Amniotic stem cell (primary cell): ENCODE results near the gene UGT1A9.

Experiments
- DNase-seq: peaks from one replicate; lab custom pipeline; 2025; lab: John Stamatoyannopoulos, UW

The UGT1A9 gene

DNA sequence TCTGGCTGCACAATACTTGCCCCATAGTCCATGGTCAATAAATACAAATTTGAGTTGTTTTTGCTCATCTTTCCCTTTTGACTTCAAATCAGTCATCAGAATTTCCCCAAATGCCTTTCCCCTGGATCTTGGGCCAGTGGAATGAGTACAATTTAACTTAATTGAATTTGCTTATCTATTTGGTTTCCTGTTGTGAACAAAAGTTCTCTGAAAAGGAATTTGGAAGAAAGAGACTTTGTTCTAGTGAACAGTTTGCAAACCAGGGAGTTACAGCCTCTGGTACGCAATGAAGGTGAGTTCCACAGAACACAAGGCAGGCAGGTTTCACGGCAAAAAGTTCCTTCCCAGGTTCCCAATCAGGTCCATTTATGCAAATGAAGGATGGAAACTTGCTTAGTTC, 87.2 kb downstream of the UGT1A9 start:
- no peak for DNase-seq

DNA sequence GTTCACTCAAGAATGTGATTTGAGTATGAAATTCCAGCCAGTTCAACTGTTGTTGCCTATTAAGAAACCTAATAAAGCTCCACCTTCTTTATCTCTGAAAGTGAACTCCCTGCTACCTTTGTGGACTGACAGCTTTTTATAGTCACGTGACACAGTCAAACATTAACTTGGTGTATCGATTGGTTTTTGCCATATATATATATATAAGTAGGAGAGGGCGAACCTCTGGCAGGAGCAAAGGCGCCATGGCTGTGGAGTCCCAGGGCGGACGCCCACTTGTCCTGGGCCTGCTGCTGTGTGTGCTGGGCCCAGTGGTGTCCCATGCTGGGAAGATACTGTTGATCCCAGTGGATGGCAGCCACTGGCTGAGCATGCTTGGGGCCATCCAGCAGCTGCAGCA, 88.3 kb downstream of the UGT1A9 start, which contains the start of gene UGT1A1:
Gene UGT1A1 (plus strand): TSS at position 228 of the 400 bp plus-strand sequence. CDS start 18 bp downstream, at position 246.
- no peak for DNase-seq

DNA sequence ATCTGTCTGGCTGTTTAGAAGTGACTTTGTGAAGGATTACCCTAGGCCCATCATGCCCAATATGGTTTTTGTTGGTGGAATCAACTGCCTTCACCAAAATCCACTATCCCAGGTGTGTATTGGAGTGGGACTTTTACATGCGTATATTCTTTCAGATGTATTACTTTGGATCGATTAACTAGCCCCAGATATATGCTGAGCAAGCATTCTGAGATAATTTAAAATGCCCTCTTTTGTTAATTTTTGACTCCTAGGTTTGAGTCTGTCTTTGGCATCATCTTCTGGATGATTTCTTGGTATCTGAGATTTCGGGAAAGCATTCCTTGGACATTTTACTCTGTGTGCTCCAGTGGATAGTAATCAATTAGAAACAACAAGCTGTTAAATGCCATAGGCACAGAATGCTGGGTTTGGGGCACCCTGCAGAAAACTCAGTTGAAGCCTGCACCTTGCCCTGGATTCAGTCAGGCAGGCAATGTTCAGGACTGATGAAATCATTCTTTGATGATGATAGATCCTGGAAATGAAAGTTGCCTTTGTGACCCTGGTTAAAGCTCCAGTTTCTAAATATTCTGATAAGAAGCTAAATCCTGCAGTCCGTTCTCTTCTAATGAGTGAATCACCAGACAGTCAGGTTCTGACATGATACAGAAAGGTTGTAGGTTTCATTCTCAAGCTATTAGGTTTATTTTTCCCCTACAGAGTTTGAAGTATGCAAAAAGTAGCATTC, 89.5 kb downstream of the UGT1A9 start:
- no peak for DNase-seq

DNA sequence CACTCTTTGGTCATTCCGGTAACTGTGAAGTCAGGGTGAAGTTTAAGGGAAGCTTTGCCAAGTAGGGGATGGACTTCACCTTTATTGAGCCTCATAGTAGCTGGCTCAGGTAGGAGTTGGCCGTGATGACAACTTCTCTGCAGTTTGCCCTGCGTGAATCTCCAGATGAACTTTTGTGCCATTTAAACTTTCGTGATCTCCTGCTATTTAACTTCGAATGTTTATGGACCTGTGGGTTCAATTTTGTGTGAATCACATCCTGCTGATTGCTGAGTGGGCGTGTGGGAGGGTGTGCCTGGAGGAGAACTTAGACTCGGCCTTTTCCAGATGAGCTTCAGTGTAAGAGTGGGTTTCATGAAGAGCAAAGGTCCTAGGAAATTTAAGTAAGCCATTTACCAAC, 92.6 kb downstream of the UGT1A9 start:
- DNase-seq = no peak

DNA sequence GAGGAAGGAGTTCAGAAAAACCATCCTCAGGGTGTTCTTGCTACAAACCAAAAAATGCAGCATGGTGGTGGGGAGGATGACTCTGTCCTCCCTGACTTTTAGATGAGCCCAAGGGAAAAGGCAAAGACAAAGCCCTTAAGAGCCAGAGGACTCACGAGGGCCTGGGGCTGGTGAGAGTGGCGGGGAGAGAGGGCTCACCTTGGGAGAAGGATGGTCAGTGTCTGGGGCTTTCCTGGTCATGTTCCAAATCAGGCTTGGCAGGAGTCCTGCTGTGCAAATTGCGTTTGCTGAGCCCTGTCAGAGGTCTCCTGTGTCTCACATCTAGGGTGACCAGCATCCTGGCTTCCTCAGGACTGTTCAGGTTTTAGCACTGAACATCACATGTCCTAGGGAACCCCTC, 93.1 kb downstream of the UGT1A9 start:
- no peak for DNase-seq

DNA sequence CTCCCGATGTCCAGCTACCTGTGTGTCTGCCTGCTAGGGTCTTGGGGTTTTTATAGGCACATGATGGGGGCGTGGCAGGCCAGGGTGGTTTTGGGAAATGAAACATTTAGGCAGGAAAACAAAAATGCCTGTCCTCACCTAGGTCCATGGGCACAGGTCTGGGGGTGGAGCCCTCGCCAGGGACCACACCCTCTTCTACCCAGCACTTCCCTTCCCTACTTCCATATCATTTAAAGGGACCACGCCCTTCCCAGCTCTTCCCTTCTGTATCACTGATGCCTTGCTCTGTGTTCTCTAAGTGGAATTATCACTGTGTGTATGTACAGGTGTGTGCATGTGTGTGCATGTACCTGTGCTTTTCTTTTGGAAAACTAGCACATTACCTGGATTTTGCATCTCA, 94.7 kb downstream of the UGT1A9 start:
- DNase-seq = no peak

DNA sequence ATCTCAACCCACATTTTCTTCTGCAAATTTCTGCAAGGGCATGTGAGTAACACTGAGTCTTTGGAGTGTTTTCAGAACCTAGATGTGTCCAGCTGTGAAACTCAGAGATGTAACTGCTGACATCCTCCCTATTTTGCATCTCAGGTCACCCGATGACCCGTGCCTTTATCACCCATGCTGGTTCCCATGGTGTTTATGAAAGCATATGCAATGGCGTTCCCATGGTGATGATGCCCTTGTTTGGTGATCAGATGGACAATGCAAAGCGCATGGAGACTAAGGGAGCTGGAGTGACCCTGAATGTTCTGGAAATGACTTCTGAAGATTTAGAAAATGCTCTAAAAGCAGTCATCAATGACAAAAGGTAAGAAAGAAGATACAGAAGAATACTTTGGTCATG, 96.4 kb downstream of the UGT1A9 start:
- DNase-seq = no peak

DNA sequence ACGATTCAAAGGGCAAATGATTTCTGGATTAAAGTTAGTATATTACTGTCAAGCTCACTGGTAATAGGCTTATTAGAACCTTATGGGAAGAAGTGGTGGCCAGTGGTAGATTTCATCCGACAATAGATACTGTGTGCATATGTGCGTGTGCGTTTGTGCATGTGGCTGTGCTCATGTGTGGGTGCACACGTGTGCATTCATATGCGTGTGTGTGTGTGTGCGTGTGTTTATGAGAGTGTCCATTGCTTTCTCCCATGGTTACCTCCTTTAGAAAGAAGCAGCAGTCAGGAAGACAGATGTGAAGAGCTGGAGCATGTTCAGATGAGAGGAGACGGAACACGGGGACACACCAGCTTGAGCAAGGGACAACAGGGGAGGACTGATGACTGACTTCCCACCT, 97.6 kb downstream of the UGT1A9 start:
- DNase-seq = no peak

DNA sequence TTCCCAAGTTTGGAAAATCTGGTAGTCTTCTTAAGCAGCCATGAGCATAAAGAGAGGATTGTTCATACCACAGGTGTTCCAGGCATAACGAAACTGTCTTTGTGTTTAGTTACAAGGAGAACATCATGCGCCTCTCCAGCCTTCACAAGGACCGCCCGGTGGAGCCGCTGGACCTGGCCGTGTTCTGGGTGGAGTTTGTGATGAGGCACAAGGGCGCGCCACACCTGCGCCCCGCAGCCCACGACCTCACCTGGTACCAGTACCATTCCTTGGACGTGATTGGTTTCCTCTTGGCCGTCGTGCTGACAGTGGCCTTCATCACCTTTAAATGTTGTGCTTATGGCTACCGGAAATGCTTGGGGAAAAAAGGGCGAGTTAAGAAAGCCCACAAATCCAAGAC, 100.5 kb downstream of the UGT1A9 start:
- DNase-seq = no peak

DNA sequence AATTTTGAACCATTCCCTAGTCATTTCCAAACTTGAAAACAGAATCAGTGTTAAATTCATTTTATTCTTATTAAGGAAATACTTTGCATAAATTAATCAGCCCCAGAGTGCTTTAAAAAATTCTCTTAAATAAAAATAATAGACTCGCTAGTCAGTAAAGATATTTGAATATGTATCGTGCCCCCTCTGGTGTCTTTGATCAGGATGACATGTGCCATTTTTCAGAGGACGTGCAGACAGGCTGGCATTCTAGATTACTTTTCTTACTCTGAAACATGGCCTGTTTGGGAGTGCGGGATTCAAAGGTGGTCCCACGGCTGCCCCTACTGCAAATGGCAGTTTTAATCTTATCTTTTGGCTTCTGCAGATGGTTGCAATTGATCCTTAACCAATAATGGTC, 100.9 kb downstream of the UGT1A9 start:
- DNase-seq = no peak

DNA sequence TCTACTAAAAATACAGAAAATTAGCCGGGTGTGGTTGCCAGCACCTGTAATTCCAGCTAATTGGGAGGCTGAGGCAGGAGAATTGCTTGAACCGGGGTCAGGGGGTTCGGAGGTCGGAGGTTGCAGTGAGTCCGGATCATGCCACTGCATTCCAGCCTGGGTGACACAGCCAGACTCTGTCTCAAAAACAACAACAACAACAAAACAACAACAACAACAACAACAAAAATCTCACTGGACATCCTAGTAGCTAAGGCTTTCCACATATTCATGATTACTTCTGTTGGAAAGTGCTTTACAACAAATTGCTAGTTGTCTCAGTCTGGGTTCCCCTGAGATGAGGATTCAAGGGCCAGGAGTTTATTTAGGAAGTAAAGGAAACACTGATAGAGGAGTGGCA, 102.2 kb downstream of the UGT1A9 start:
- DNase-seq = no peak

DNA sequence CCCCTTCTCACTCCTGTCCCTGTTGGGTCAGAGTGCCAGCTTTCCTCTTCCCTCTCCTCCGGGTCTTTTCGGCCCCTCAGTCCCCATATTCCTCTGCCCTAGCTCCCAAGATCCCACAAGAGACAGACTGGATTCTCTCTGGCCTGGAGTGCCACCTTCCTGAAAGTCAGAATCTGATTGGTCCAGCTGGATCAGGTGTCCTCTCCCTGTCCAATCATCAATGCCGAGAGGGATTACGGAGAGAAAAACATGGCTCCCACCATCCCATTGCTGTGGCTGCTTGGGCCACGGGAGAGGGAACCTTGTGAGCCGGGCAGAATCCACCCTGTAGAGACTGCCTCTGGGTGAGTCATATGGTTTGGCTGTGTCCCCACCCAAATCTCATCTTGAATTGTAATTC, 103.7 kb downstream of the UGT1A9 start:
- DNase-seq = no peak

DNA sequence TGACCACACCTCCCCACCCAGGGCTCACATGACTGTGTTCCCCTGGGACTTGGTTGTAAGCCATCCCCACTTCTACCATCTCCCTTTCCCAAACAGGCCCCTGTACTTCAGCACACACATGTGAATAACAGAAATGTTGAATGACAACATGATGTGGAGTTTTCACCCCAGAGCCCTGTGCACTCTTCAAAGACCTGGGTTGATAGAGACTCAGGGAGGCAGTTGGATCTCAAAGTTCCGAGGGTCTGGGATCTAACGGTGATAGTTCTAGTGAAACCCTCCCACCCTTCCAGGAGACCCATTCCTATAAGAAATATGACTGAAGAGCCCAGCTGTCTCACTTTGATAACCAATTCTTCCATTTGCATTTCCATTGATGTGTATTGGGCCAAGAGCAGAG, 106.3 kb downstream of the UGT1A9 start, which contains the start of gene MROH2A:
Gene MROH2A (plus strand): TSS at position 301 of the 400 bp plus-strand sequence. CDS start 1,029 bp downstream, outside the sequence.
- DNase-seq = no peak

DNA sequence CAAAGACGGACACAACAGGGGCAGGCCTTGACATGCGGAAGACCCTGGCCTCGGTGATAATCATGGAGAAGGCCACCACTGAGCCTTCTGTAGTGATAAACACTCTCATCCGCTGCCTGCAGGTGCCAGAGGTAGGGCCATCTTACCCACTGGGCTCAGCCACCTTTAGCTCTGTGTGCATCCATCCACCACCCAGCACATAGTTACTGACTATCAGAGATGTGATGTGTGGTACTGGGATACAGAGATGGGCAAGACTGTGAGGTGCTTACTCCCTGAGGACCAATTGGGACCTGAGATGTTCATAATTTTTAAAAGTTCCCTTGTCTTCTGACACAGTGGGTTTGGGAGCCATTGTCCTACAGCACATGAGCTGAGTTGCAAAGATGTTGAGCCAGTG, 108.0 kb downstream of the UGT1A9 start:
- DNase-seq = no peak

DNA sequence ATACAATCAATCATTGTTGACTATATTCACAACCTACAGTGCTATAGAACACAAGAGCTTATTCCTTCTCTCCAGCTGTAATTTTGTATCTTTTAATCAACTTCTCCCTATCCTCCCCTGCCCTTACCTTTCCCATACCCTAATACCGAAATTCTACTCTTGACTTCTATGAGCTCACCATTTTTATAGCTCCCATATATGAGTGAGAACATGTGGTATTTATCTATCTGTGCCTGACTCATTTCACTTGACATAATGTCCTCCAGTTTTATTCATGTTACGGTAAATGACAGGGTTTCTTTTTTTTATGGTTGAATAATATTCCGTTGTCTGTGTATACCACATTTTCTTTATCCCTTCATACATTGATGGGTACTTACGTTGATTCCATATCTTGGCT, 109.1 kb downstream of the UGT1A9 start:
- no peak for DNase-seq

DNA sequence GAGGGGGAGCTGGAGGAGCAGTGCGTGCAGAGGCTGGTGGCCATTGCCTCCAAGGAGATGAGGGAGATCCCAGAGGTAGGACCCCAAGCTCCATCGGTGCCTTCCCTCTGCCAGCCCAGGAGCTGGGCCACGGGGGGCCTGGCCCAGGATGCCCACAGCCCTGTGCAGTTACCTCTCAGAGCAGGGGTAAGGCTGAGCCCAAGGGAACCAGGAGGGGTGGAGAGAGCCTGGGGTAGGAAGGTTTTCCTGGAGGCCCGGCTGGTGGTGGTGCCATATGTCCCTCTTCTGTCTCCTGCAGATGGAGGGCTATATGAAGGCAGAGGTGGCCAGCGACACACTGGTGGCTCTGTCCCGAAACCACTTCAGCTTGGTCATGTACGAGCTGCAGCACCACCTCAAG, 117.9 kb downstream of the UGT1A9 start:
- no peak for DNase-seq

DNA sequence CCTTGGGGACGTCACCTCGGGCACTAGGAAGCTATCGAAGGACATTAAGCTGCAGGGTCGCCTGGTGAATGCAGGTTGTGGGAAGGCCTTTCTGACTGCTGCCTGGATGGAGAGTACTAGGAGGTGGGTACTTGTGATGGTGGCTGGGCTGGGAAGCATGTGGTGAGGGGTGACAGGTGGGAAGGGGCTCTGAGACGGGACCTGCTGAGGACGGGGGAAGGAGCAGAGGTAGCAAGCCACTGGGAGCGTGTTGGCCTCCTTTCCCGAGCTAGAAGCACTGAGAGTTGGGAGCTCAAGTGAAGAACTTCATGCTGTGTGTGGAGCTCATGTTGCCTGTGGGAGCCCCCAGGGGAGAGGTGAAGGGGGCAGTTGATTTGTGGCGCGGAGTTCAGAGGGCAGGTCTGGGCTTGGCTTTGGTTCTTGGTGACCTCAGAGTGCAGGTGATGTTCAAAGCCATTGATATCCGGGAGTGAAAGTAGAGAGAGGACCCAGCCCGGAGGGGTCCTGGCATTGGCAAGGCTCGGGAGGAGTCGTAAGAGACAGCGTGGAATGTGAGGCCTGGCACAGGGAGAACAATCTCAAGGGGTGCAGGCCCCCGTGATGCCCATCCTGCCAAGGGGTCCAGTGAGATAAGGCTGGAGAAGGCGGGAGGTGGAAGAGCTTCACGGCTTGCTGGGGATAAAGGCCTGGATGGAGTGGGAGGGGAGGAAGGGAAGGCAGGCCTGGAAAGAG, 119.6 kb downstream of the UGT1A9 start:
- no peak for DNase-seq

DNA sequence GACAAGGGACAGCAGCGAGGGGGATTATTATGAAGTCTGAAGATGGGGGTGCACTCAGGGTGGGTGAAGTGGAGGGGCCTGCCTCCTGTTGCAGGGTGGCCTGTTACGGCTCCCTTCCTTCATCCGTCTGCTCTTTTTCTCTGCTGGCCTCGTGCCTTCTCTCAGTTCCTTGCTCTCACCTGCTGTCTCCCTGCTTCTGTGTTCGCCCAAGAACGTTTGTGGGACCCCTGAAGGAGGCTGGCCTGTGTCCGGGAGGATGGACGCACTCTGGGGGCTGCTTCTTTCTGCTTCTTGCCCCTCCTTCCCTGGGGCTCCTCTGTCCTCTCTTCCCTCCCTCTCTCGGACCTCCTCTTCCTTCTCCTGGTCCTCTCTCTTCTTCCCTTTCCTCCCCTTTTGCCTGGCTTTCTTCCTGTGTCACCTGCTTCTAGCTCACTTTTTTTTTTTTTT, 120.2 kb downstream of the UGT1A9 start:
- no peak for DNase-seq

DNA sequence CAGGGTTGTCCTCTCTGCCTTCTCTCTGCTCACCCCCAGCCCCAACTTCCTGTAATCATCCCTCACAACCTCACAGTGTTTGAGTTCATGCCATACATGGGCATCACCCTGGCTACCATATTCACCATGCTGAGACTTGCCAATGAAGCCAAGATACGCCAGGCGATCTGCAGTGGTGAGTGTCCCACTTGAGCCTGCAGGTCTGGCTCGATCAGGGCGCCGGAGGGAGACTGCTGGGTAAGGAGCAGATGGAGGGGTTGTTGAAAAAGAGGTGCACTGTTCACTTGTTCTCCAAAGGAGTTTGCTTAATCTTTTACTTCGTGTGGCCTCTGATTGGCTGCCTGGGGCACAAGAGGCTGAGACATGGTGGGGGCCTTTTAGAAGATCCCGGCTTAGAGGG, 121.0 kb downstream of the UGT1A9 start:
- no peak for DNase-seq

DNA sequence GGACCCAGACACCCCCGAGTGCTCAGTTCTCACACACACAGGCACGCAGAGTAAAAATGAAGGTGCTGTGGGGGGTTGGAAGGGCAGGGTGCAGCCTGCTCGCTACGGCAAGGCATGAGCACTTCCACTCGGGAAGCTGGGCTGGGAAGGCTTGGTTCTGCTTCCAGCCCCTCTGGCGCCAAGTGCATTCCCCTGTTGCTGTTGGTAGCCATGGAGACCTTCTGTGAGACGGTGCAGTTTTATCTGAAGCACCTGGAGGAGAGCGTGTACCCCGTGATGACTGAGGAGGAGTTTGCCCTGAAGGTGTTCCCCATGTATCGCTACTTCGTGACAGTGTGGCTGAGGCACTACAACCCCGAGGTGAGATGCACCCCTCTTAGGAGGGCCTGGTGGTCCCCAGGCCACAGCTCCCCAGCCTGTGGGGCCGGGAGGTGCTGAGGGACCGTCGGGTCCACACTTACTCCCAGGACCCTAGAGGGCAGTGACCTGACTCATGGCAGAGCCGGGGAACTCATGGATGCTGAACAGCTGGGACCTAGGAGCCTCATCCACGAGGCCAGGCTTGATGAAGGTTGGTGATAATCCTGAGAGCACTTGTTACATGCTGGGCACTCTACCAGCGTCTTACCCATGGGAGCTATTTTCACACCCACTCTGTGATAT, 121.9 kb downstream of the UGT1A9 start:
- no peak for DNase-seq

DNA sequence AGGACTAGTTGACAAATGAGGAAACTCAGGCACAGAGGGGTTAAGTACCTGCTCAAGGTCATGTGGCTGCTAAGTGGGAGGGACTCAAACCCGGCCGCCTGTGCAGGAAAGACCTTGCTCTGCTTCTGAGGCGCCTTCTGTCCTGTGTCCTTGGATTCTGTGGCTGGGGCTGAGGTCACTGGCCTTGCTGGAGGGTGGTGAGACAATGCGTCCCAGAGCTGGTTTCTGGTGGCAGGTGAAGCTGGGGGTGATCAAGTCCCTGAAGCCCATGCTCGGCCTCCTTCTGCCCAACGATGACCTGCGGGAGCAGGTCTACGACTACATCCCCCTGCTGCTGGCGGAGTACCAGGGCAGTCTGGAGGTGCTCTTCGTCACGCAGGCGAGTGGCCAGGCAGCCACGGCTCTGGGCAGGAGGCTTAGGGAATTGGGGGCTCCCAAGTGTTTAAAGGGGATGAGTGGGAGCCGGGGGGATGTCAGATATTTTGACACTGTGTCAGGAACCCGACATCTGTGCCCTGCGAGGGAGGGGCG, 122.5 kb downstream of the UGT1A9 start:
- no peak for DNase-seq

DNA sequence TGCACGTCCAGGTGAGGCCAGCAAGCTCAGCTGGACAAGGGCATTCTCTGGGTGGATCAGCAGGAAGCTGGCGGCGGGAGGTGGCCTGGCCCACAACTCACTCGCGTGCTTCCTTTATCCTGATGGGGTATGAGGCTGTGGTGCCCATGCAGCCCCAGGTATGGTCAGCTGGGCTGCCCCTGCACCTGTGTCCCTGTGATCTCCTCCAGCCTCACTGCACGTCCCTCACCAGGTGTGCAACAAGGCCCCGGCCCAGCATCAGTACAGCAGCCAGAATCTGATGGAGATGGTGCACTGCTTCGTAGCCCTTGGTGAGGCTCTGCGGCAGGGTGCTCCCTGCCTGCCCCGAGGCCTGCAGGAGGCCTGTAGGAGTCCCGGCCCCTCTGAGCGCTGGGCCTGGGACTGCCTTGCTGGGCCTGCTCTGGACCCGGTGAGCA, 124.1 kb downstream of the UGT1A9 start:
- DNase-seq = no peak

DNA sequence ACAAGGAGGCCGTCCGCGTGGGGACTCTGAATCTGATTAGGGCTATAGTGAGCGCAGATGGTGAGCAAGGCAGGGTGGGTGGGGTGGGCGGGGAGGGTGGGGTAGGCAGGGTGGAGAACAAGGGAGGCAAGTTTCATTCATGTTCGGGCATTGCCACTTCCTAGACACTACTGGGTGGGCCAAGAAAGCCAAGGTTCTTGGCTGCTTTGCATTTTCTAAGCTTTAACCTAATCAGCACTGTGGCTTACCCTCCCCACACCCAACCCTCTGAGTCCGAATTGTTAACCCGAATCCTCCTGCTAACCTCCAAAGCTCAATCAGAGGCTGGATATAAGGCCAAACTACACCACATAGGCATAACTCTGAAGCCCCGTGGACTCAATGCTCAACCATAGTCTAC, 124.6 kb downstream of the UGT1A9 start:
- DNase-seq = no peak
